HL-60 (cell line): ENCODE measurements around the gene CFAP45.

Experiments
- CTCF ChIP-seq: IDR thresholded peaks from one replicate; pipeline ENCODE4 v1.5.1; 2011; ENCODE audit warnings: low read length, control low read depth, inconsistent platforms; ENCODE audit not compliant: insufficient read depth
- POLR2AphosphoS5 ChIP-seq: IDR thresholded peaks from 2 replicates; pipeline ENCODE4 v1.6.1; 2012; ENCODE audit warnings: low read depth

- TF ChIP-seq CTCF (no peak), POLR2AphosphoS5 (no peak)
These were observed 43.4 kb downstream of the CFAP45 start for GRCh38 chr1:159856576-159856975.
